HG02943 (cell line): Measurements from ENCODE around the gene PLEKHA6.

Source experiments
- ATAC-seq: cut with Tn5 transposase; IDR thresholded peaks from one replicate; pipeline ENCODE4 v1.9.1; 2021; ENCODE audit warnings: mild to moderate bottlenecking, low read depth, moderate library complexity; ENCODE audit not compliant: unreplicated experiment

The PLEKHA6 gene

DNA sequence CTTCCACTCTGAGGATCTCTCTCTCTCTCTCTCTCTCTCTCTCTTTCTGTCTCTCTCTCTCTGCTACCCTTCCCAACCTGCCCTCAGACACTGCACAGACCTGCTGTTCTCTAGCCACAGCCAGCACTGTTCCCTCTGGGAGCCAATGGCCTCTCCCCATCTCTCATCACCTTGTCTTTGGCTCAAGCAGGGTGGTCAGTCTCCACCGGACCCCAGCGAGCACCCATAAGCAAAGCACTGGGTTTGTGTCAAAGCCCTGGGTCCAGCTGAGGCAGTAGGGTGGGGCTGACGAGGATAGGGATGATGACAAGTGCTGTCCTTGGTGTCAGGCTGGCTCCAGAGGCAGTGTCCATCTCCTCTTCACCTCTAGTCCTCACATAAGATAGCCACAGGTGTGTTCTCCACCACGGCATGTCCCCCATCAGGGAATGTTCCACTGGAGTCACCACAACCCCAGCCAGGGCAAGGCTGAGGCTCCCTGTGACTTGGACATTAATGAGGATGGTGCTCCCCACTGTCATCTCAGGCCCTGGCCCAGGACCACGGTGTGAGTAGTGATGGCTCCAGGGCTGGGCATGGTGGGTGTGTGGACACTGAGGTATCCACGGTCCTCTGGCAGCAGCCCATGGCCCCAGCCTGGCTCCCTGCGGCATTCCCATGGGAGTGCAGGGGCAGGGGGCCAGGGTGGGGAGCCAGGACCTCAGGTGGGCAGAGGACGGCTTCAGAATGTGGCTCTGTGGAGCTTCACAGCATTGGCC, 137.5 kb downstream of the PLEKHA6 start:
- ATAC-seq, result no peak

GRCh38 chr1:204221271-204221670, 138.5 kb downstream of the PLEKHA6 start:
- ATAC-seq, result no peak

DNA sequence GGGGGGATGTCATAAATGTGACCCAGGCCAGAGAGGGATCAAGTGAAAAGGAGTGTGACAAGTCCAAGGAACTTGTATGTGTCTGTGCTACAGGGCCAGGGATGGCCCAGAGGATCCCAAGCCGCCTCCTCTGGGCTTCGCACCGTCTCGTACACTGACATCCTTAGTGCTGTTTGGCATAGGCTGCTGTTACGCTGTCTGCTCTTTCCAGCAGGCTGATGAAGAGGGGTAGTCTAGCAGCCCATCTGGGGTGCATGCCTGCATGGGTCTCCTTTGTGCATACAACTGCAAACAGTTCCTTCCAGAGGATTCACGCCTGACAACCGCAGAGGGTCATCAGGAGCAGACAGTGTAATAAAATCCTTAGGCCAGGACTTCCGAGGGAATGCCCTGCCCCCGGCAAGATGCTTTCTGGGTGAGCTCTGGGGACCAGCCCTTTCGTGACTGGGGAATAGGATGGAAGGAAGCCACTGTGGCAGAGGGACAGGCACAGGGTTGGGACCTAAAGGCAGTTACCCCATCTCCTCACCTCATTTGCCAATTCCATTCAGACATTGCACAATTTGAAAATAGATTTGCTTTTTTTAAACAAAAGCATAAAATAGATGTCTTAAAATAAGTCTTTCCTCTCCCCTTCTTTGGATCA, 139.6 kb downstream of the PLEKHA6 start:
- ATAC-seq, result no peak

DNA sequence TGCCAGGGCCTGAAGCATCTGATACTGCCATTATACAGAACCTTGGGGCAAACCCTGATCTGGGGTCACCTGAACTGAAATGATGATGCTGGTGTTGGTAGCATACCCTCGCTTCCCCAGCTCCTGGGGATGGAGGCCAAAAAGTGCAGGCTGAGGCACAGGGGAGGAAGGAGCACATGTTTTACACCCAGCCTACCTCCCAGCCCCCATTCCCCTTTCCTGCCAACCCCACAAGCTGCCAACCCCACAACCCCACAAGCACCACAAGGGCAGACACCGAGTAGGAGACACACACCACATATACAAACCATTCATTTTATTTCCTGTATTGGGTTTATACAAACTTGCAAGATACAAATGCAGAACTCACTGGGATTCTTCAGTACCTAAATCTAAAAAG, 141.2 kb downstream of the PLEKHA6 start:
- no peak for ATAC-seq

DNA sequence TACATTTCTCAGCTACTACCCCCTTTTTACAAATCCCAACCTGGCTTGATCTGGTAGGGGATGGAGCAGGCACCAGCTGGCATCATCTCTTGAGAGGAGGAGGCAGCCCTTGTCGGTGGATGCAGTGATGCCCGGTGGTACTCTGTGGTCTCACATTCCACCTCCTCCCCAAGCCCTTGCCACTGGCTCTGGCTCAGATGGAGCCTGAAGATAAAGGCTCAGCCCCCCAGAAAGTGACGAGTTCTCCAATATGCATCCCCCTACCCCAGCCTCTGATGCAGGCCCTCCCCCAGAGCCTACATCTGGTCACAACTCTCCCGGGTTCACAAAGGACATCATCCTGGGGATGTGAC, 142.1 kb downstream of the PLEKHA6 start:
- ATAC-seq, result no peak

DNA sequence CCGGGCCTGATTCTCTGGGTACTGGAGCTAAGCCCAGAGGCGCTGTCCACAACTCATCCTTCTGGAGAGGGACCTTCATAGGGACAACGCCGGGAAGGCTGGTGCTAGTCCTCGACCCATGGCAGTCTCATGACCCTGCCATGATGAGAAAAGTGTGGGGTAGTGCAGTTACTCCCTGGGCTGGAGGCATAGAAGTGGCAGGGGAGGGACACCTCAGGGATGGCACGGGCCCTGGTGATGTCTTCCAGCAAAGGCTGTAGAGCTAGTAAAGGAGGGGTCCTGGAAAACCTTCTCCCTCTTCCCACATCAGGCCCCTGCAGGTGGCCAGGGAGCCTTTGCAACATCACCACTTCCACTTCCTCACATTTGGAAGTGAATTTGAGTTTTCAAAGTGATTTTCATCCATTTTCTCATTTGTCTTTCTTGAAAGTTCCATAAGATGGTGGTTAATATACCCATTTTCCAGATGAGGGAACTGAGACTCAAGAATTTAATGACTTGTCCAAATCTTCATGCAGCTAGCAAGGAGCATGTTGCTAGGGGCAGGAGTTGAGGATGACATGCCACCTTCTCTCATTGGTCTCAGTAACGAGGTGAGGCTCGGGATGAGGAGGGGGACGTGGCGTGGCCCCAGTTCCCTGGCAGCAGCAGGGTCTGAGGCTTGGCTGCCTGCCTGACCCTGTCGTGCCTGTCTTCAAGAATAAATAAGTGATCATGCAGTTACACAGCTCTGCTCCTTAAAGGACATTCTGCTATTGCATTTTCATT, 142.7 kb downstream of the PLEKHA6 start:
- ATAC-seq, result no peak

- ATAC-seq, result no peak
Observed at GRCh38 chr1:204216236-204216635, 143.5 kb downstream of the PLEKHA6 start.

GRCh38 chr1:204213668-204214662, 145.8 kb downstream of the PLEKHA6 start, which contains the start of gene GOLT1A:
TSS of gene GOLT1A (minus strand) at chr1:204213988. CDS start at chr1:204213906, 82 bp downstream.
- peak; percentile 75 for ATAC-seq

GRCh38 chr1:204212715-204213114, 147.0 kb downstream of the PLEKHA6 start:
- no peak for ATAC-seq

DNA sequence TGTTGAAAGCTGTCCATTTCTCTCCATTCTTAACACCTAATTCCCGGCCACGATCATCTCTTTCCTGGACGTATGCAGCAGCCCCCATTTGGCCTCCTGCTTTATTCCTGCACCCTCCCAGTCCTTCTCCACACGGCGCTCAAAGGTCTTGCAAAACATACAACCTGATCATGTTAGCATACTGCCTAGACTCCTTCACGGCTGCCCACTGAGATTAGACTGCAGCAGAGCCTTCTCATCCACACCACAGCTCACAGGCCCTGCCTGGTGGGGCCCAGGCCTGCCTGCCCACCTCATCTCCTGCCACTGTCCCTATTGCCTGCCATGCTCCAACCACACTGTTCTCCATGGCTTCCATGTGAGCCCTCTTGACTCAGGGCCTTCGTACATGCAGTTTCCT, 148.7 kb downstream of the PLEKHA6 start:
- ATAC-seq, result no peak

GRCh38 chr1:204207136-204207616, 152.6 kb downstream of the PLEKHA6 start:
- no peak for ATAC-seq

DNA sequence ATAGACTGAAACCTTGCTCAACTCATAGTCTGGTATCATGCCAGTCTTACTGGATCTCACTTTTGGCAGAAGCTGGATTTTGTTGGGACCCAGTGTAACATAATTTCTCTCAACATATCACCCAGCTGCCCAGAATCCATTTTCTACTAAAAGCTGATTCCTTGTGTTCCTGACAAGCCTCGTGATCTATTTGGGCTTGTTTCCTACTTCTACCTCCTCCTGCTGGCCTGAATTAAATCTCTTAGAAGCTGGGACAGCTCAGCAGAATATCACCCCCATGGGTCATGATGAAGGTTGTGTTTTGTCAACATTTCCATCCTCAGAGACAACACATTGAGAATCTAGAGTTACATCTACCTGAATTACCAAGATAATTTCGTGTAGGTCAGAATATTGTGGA, 153.6 kb downstream of the PLEKHA6 start:
- no peak for ATAC-seq

- ATAC-seq, result no peak
Observed at GRCh38 chr1:204205486-204205885, 154.2 kb downstream of the PLEKHA6 start.

GRCh38 chr1:204204944-204205343, 154.8 kb downstream of the PLEKHA6 start:
- ATAC-seq, result no peak

GRCh38 chr1:204203206-204203767, 156.4 kb downstream of the PLEKHA6 start:
- no peak for ATAC-seq

DNA sequence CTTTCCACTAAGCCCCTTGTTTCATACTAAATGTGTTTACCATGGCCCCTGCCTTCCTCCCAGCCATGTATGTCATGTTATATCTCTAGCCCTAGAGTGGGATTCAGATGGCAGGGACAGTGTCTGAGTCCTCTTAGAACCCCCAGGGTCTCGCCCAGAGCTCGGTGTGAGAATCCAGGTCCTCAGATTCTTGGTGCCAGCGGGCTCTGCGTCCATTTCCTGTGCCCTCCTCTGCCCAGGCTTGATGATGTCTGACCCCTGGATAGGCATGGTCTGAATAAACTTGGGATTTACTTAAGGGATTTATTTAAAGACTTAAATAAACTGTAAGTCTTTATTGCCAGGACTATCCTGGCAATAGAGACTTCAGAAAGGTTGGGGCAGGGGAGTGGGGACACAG, 157.2 kb downstream of the PLEKHA6 start:
- ATAC-seq, result no peak

DNA sequence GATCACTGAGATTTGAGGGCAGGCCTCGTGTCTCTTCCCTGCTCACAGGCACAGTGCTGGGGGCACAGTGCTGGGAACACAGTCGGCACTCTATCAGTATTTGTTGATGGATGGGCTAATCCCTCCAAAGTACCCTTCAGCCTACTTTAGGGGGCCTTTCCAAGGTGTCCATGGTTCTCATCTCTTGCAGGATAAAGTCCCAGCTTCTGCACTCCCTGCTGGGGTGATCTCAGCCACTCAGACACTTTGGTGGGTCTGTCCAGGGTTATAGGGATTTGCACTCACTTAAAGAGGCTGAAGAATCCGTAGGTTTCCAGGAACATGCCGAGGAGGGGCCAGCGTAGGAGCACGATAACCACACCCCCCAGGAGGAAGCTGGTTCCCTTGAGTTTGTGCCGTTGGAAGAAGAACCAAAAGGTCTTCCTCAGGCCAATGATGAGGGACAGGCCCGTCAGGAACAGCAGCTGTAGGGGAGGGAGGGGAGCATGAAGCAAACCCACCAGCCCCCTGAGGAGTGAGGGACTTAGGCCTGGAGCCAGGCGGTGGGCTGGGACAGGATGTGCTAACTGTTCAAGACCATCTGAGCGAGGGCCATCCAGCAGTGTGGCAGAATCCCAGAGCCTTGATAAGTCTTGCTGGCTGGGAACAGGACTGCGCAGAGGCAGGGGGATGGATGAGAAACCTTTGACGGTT, 158.2 kb downstream of the PLEKHA6 start:
- ATAC-seq, result no peak

DNA sequence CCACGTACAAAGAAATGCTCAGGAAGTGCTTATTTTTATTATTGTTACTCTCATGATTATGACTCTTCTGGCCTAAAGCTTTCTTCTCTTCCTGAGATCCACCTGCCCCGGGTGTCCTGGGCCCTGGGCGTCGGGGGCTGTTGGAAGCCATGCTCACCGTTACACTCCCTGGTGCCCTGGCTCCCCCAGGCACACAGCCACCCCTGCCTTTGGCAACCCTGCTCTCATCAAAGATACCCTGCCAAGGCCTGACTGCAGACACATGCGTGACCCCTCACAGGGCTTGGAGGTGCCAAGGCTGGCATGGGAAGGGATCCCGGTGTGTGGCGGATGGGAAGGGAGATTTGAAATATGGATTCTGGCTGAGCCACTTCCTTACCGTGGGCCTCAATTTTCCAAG, 160.2 kb downstream of the PLEKHA6 start:
- no peak for ATAC-seq
